Myometrial cell (primary cell): ENCODE results near the gene LMNTD2. TPM values are rescaled to one million over a fixed set of nuclear protein-coding genes. Genes with fewer than 3 reads are reported as not detected.

Experiments used
- total RNA-seq: library from RNA; depleted of rRNA; stranded (reverse); fragments of >200 nt; gene quantifications from 2 replicates; pipeline ENCODE4 v1.2.3, GENCODE V29; 2015

Gene LMNTD2
- 0.29 TPM in 1 of 2 replicates, not detected in the other for total RNA-seq

DNA sequence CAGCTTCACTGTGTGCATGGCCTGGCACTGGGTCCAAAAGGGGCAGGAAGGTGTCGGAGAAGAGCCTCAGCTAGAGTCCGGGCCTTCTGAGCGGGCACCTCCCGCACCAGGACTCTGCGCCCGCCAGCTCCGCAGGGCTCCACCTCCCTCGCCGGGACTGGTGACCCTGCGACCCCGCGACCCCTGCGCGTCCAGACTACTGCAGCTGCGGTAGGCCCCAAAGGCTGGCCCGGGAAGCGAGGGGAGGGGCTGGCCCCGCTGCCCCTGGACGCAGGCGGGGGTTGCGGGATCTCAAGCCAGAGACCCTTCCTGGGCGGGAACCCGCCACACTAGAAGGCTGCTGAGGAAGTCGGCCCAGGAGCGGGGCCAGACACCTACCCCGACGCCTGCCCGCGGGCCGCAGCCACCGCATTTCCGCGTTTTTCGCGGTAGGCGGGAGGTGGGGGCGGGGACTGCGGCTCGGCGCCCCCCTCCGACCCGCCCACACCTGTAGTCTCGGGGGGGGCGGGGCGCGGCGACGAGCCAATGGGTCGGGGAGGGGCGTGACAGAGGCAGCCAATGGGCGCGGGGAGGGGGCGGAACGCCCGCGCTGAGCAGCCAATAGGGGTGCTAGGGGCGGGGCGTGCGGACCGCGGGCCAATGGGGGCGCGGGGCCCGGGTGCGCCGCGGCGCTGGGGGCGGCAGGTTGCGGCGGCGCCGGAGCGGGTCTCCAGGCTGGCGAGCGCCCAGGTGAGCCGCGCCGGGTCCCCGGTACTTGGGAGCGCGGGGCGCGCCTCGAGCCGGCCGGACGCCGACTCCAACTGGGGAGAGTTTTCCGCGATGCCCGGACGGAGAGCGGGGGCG, at the start of gene LMNTD2, which contains the start of gene RASSF7:
TSS of gene LMNTD2 (minus strand) at position 434 of the 843 bp plus-strand sequence. CDS start at position 412, 22 bp downstream.
TSS of gene RASSF7 (plus strand) at position 666 of the 843 bp plus-strand sequence. CDS start 799 bp downstream, outside the sequence.

DNA sequence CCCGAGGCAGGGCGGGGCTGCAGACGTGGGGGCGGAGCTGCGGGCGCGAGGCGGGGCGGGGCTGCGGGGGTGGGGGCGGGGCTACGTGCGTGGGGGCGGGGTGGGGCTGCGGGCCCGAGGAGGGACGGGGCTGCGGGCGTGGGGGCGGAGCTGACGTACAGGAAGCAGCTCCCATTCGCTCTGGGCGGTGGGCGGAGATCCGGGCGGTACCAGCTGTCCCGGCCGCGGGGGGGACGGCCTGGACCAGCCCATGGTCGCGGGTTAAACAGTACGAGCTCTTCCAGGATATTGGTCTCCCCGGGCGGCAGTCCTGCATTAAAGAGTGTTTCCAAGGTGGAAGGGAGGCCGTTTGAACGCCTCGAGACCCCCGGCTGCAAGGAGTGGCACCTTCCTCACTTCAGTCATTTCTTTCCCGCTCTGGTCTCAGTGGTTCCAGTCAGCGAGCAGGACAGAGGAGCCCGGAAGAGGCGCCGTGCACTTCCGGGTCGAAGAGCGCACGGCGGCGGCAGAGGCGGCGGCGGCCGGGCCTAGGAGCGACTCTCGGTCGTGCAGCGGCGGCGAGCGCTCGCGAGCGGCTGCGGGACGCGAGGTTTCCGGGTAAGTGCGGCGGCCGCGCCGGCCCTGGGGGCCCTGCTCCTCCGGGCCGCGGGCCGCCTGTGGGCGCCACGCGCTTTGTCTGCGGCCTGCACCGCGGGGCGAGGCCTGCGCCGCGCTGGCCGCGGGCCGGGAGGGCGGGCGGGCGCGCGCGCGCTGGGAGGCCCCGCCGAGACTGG, 15.6 kb upstream of the LMNTD2 start, which contains the start of gene PHRF1:
TSS of gene PHRF1 (plus strand) at position 475 of the 773 bp plus-strand sequence. CDS start 5,043 bp downstream, outside the sequence.

DNA sequence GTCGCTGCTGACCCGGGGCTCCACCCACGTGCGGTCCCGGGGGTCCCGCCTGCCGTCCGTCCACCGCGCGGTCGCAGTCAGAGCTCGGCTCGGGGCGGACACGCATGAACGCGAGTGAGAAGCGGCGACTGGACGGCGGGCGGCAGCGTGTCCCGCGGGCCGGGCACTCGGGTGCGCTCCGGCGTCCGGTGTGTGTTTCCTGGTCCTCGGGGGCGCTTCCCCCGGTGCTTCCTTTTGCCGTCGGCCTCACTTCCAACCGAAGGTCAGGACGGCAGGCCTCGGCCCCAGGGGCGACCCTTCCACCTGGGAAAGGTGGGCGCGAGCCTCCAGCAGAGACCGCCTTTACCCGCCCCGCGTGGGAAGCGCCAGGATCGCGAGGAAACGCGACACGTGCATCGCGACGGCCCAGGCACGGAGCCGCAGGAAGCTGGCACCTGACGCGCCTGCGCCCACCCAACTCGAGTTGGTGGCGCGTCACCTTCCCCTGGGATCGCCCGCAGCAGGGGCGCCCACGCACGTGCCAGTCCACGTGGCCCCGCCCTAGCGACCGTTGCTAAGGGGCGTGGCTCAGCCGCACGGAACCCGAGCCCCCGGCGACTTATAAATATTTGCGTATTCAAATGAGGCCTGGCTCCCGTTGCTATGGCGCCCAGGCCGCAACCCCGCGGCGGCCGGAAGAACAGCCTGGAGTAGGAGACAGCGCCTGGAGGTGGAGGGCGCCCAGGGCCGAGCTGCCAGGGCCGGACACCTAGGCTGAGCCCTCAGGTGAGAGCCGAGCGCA, 23.5 kb downstream of the LMNTD2 start, which contains the start of gene LRRC56:
TSS of gene LRRC56 (plus strand) at position 687 of the 781 bp plus-strand sequence. CDS start 3,158 bp downstream, outside the sequence.

GRCh38 chr11:535519-536454, 24.8 kb downstream of the LMNTD2 start, which contains the start of gene HRAS:
HRAS (minus strand) TSS chr11:535576.

GRCh38 chr11:506995-507726, 53.4 kb downstream of the LMNTD2 start, which contains the start of gene RNH1:
RNH1 (minus strand) TSS chr11:507242; CDS start chr11:502162, 5,080 bp downstream.

Other genes with a start within 250 kb of the LMNTD2 start
- 95.4 and 122 TPM in 2 replicates for gene IFITM1, start 246.7 kb downstream of the LMNTD2 start, total RNA-seq
- gene IFITM3, start 239.9 kb downstream of the LMNTD2 start, total RNA-seq = 188 and 208 TPM in 2 replicates
- 1.2 and 2.0 TPM in 2 replicates for gene B4GALNT4, start 191.2 kb downstream of the LMNTD2 start, total RNA-seq
- 1.6 and 4.9 TPM in 2 replicates for gene PKP3, start 166.5 kb downstream of the LMNTD2 start, total RNA-seq
- gene SIGIRR, start 145.7 kb downstream of the LMNTD2 start, total RNA-seq = 32.9 and 45.9 TPM in 2 replicates
- gene ANO9, start 118.7 kb downstream of the LMNTD2 start, total RNA-seq = not detected in 2 replicates
- 21.4 and 57.4 TPM in 2 replicates for gene PTDSS2, start 110.5 kb downstream of the LMNTD2 start, total RNA-seq
- gene RNH1, start 53.5 kb downstream of the LMNTD2 start, total RNA-seq = 434 and 503 TPM in 2 replicates
- gene HRAS, start 25.2 kb downstream of the LMNTD2 start, total RNA-seq = 50.7 and 66.3 TPM in 2 replicates
- gene LRRC56, start 23.2 kb downstream of the LMNTD2 start, total RNA-seq = 0.71 and 1.4 TPM in 2 replicates
- 14.7 and 36.0 TPM in 2 replicates for gene RASSF7, start 232 bp upstream of the LMNTD2 start, total RNA-seq
- 11.0 and 16.7 TPM in 2 replicates for gene PHRF1, start 15.7 kb upstream of the LMNTD2 start, total RNA-seq
- 11.7 and 21.3 TPM in 2 replicates for gene IRF7, start 55.2 kb upstream of the LMNTD2 start, total RNA-seq
- not detected in 2 replicates for gene CDHR5, start 64.2 kb upstream of the LMNTD2 start, total RNA-seq
- gene SCT, start 66.4 kb upstream of the LMNTD2 start, total RNA-seq = not detected in 2 replicates
- not detected in 2 replicates for gene DRD4, start 76.5 kb upstream of the LMNTD2 start, total RNA-seq
- 20.0 and 26.5 TPM in 2 replicates for gene DEAF1, start 134.5 kb upstream of the LMNTD2 start, total RNA-seq
- 27.5 and 48.1 TPM in 2 replicates for gene TMEM80, start 135.1 kb upstream of the LMNTD2 start, total RNA-seq
- gene EPS8L2, start 145.5 kb upstream of the LMNTD2 start, total RNA-seq = 31.1 and 40.8 TPM in 2 replicates
- gene TALDO1, start 186.7 kb upstream of the LMNTD2 start, total RNA-seq = 155 and 167 TPM in 2 replicates
- 23.2 and 49.3 TPM in 2 replicates for gene GATD1, start 216.7 kb upstream of the LMNTD2 start, total RNA-seq
- gene CEND1, start 229.4 kb upstream of the LMNTD2 start, total RNA-seq = 0.89 and 3.5 TPM in 2 replicates
- 18.2 and 20.0 TPM in 2 replicates for gene SLC25A22, start 237.5 kb upstream of the LMNTD2 start, total RNA-seq
- 21.6 and 28.0 TPM in 2 replicates for gene PIDD1, start 244.5 kb upstream of the LMNTD2 start, total RNA-seq
- gene RPLP2, start 249.2 kb upstream of the LMNTD2 start, total RNA-seq = 457 and 731 TPM in 2 replicates